Measurements from ENCODE around the gene CD5L. TPM values are rescaled to one million over a fixed set of nuclear protein-coding genes. Genes with fewer than 3 reads are reported as not detected.

Gene CD5L
- total and polyA plus RNA-seq, 2 of the 8 experiments (the other 6 are each of a cell fraction or from before 2014, with no cell fraction given): not detected

GRCh38 chr1:157820299-157820698, 21.3 kb downstream of the CD5L start (continued):
- TF ChIP-seq USF2 (IDR thresholded peaks at IDR 0.05; ENCODE audit: low read length) (no peak), SIRT6 (IDR thresholded peaks at IDR 0.05; ENCODE audit: low read length) (no peak), CHD2 (IDR thresholded peaks at IDR 0.05; ENCODE audit: low read length) (no peak), RXRA (IDR thresholded peaks at IDR 0.05; ENCODE audit: insufficient read depth, low read depth, low read length) (no peak), KDM4A (IDR thresholded peaks at IDR 0.05; ENCODE audit: low read depth, low read length, severe bottlenecking) (no peak), BCL11A (IDR thresholded peaks at IDR 0.05; ENCODE audit: low read depth in 2 of 2, low read length in 2 of 2) (no peak), RAD21 (IDR thresholded peaks at IDR 0.05 in 1 of 2, conservative IDR thresholded peaks at IDR 0.05 in 1 of 2; ENCODE audit: low read depth in 2 of 2, low read length in 2 of 2) (no peak), KDM1A (IDR thresholded peaks at IDR 0.05; ENCODE audit: borderline replicate concordance, low read length) (no peak)
